GM19455 (cell line): ENCODE data around the gene MBD4.
"Not testable (repeated sequence)": the region's sequence is repeated elsewhere in the genome, so short reads cannot be mapped to it uniquely, and the experiment has no call there.

Experiments used
- ATAC-seq: cut with Tn5 transposase; IDR thresholded peaks from one replicate; pipeline ENCODE4 v1.9.1; 2021; ENCODE audit not compliant: unreplicated experiment

Gene MBD4

DNA sequence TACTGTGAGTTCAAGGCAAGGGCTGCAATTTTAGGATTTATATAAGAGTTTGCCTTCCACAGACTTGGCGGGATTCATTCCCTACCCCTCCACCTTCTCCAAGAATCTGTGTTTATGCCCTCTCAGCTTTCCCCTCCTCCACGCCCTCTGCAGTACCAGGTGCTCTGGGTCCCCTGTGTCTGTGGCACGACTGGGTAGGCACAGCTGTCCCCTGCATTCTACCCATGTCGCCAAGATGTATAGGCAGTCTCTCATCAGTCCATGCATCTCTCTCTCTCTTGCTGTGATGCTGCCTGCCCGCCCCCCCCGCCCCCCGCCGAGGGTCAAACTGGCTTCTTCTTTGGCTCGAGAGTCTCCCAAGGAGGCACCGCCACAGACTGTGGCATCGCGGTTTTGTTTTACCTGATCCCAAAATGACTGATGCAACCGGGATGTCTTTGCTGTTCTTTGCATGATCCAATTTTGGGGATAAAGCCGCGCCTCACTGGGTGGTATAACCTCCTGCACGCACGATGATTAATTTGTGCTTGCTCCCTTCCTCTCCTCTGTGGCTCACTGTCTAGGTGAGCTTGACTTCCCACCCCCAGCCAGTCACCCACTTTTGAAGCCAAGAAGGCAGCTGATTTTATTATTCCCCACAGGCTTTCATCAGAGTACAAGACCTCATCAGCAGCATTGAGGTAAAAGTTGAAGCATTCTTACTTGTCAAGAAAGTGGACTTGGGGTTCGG lies 55.0 kb downstream of the MBD4 start:
- no peak for ATAC-seq

DNA sequence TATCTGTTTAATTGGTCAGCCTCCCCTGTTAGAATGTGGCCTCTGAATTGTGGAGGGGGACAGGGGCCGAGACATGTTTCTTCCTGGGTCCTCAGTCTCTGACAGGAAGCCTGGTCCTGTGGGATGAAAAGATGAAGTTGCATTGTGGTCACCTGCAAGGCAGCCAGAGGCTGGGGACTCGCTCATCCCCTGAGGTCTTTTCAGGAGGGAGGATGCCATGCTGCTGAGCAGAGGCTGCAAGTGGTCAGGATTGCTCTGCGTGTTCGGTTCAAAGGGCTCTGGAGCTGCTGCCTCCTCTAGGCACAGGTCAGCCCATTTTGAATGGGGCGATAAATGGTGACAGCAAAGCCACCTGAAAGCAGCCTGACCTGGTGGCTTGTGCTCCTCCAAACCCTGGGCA lies 55.6 kb downstream of the MBD4 start:
- ATAC-seq: not testable (repeated sequence)

DNA sequence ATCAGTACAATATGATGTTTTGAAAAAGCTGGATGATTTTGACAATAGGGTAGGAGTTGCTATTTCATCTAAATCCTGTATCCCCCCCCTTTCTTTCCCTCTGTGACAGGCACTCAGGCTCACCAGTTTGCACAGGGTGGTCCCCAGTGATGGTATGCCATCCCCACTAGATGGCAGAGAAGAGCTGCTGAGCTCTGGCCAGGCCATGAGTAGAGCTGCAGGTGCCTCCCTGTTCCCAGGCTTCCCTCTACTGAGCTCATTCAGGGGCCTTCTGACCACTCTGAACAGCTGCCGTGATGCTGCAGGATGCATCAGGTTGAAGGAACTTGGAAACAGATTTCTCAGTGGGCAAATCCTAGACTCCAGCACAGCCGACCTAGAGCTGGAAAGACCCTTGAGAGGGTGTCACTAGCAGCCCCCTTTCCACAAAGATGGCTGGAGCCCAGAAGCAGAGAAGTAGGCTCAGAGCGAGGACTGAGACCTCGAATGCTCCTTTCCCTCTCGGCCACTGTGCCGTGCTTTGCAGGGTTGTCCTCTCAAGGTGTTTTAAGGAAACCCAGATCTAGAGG lies 56.4 kb downstream of the MBD4 start:
- no peak for ATAC-seq

DNA sequence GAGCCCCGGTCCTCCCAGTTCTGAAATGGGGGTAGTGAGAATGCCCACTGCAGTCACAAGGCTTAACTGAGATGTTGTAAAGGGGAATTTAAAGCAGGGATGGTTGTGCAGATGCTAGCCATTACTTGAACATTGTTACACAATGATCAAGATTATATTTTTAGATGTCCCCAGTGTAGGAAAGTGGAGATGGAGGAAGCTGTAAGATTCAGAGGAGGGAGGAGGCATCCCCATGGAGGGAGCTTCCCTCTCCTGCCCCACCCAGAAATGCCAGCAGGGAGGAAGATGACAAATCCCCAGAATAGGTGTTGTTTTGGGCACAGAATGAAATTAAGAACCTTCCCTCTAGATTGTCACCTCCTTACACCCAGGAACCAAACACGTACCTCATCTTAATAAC lies 57.4 kb downstream of the MBD4 start:
- no peak for ATAC-seq
